Mucosa of rectum (tissue), 2 donors: ENCODE measurements around the gene PCDHGA8.
"Not testable (repeated sequence)": the region's sequence is repeated elsewhere in the genome, so short reads cannot be mapped to it uniquely, and the experiment has no call there.

Experiments used
- H3K27ac ChIP-seq, 2 donors: one replicate each; pipeline ENCODE4 v1.7.0; 2013; ENCODE audit warnings: inconsistent platforms in 2 of 2, low read depth in 2 of 2, low read length in 2 of 2
- H3K27me3 ChIP-seq, 2 donors: one replicate each; pipeline ENCODE4 v1.7.0; 2013; ENCODE audit warnings: low read length in 2 of 2; ENCODE audit not compliant: control insufficient read depth in 2 of 2, insufficient read depth in 2 of 2
- H3K36me3 ChIP-seq, 2 donors: one replicate each; pipeline ENCODE4 v1.7.0; 2013; ENCODE audit warnings: low read length in 2 of 2; ENCODE audit not compliant: control insufficient read depth in 2 of 2, insufficient read depth in 2 of 2
- H3K4me1 ChIP-seq, 2 donors: one replicate each; pipeline ENCODE4 v1.7.0; 2013; ENCODE audit warnings: low read length in 2 of 2, mild to moderate bottlenecking in 1 of 2; ENCODE audit not compliant: control insufficient read depth in 2 of 2, insufficient read depth in 2 of 2
- H3K4me3 ChIP-seq, 2 donors: one replicate each; pipeline ENCODE4 v1.7.0; 2013; ENCODE audit warnings: low read length in 2 of 2
- H3K9ac ChIP-seq, 2 donors: one replicate each; pipeline ENCODE4 v1.7.0; 2013; ENCODE audit warnings: low read length in 2 of 2, low read depth in 1 of 2, mild to moderate bottlenecking in 1 of 2
- H3K9me3 ChIP-seq, 2 donors: one replicate each; pipeline ENCODE4 v1.7.0; 2013; ENCODE audit warnings: low read length in 2 of 2; ENCODE audit not compliant: control insufficient read depth in 2 of 2
- donor health status: healthy.
- donor health status: Normal muscosa, but diverticular disease.

PCDHGA8 gene

DNA sequence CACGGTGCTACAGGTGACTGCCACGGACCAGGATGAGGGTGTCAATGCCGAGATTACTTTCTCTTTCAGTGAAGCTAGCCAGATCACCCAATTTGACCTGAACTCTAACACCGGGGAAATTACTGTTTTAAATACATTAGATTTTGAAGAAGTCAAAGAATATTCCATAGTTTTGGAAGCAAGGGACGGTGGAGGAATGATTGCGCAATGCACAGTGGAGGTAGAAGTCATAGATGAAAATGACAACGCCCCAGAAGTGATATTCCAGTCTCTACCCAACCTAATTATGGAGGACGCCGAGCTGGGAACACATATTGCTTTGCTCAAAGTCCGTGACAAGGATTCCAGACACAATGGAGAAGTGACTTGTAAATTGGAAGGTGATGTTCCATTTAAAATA is 3.8 kb upstream of the PCDHGA8 start:
- Histone ChIP-seq H3K27me3 (no peaks in the 10 kb centered on the region), H3K9ac (no peak overlapping the region), H3K4me1 (no peaks in the 10 kb centered on the region), H3K36me3 (no peaks in the 10 kb centered on the region), H3K27ac (no peak overlapping the region), H3K9me3 (peaks cover 10 to 48% of the 10 kb centered on the region in 2 donors), H3K4me3 (peak overlapping the region in 1 of 2 donors; percentile 29)

DNA sequence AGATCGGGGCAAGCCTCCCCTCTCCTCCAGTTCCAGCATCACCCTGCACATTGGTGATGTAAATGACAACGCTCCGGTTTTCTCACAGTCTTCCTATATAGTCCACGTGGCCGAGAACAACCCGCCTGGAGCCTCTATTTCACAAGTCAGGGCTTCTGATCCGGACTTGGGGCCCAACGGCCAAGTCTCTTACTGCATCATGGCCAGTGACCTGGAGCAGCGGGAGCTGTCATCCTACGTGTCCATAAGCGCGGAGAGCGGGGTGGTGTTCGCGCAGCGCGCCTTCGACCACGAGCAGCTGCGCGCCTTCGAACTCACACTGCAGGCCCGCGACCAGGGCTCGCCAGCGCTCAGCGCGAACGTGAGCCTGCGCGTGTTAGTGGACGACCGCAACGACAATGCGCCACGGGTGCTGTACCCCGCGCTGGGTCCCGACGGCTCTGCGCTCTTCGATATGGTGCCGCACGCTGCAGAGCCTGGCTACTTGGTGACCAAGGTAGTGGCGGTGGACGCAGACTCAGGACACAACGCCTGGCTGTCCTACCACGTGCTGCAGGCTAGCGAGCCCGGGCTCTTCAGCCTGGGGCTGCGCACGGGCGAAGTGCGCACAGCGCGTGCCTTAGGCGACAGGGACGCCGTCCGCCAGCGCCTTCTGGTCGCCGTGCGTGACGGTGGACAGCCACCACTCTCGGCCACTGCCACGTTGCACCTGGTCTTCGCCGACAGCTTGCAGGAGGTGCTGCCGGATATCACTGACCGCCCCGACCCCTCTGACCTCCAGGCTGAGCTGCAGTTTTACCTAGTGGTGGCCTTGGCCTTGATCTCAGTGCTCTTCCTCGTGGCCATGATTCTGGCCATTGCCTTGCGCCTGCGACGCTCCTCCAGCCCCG is 3.0 kb upstream of the PCDHGA8 start:
- H3K9ac ChIP-seq = no peak overlapping the region
- H3K9me3 ChIP-seq = peaks cover 10 to 48% of the 10 kb centered on the region in 2 donors
- no peaks in the 10 kb centered on the region for H3K27me3 ChIP-seq
- no peaks in the 10 kb centered on the region for H3K4me1 ChIP-seq
- H3K27ac ChIP-seq = no peak overlapping the region
- no peaks in the 10 kb centered on the region for H3K36me3 ChIP-seq
- H3K4me3 ChIP-seq = no peak overlapping the region

DNA sequence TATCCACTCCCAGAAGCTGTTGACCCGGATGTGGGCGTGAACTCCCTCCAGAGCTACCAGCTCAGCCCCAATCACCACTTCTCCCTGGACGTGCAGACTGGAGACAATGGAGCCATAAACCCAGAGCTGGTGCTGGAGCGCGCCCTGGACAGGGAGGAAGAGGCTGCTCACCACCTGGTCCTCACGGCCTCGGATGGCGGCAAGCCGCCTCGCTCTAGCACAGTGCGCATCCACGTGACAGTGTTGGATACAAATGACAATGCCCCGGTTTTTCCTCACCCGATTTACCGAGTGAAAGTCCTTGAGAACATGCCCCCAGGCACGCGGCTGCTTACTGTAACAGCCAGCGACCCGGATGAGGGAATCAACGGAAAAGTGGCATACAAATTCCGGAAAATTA is 834 bp downstream of the PCDHGA8 start:
- peaks cover 13 to 43% of the 10 kb centered on the region in 2 donors for H3K9me3 ChIP-seq

DNA sequence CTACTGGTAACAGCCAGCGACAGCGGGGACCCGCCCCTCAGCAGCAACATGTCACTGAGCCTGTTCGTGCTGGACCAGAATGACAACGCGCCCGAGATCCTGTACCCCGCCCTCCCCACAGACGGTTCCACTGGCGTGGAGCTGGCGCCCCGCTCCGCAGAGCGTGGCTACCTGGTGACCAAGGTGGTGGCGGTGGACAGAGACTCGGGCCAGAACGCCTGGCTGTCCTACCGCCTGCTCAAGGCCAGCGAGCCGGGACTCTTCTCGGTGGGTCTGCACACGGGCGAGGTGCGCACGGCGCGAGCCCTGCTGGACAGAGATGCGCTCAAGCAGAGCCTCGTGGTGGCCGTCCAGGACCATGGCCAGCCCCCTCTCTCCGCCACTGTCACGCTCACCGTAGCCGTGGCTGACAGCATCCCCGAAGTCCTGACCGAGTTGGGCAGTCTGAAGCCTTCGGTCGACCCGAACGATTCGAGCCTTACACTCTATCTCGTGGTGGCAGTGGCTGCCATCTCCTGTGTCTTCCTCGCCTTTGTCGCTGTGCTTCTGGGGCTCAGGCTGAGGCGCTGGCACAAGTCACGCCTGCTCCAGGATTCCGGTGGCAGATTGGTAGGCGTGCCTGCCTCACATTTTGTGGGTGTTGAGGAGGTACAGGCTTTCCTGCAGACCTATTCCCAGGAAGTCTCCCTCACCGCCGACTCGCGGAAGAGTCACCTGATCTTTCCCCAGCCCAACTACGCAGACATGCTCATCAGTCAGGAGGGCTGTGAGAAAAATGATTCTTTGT is 2.2 kb downstream of the PCDHGA8 start:
- H3K27me3 ChIP-seq, H3K4me3 ChIP-seq, H3K36me3 ChIP-seq, H3K4me1 ChIP-seq, H3K27ac ChIP-seq, H3K9ac ChIP-seq: not testable (repeated sequence)
- H3K9me3 ChIP-seq = peaks cover 16 to 38% of the 10 kb centered on the region in 2 donors

More for the DNA sequence above, 834 bp downstream of the PCDHGA8 start:
- no peaks in the 10 kb centered on the region for H3K27me3 ChIP-seq
- H3K4me3 ChIP-seq = no peak overlapping the region
- H3K27ac ChIP-seq = no peak overlapping the region
- no peaks in the 10 kb centered on the region for H3K4me1 ChIP-seq
- H3K36me3 ChIP-seq = no peaks in the 10 kb centered on the region
- no peak overlapping the region for H3K9ac ChIP-seq

DNA sequence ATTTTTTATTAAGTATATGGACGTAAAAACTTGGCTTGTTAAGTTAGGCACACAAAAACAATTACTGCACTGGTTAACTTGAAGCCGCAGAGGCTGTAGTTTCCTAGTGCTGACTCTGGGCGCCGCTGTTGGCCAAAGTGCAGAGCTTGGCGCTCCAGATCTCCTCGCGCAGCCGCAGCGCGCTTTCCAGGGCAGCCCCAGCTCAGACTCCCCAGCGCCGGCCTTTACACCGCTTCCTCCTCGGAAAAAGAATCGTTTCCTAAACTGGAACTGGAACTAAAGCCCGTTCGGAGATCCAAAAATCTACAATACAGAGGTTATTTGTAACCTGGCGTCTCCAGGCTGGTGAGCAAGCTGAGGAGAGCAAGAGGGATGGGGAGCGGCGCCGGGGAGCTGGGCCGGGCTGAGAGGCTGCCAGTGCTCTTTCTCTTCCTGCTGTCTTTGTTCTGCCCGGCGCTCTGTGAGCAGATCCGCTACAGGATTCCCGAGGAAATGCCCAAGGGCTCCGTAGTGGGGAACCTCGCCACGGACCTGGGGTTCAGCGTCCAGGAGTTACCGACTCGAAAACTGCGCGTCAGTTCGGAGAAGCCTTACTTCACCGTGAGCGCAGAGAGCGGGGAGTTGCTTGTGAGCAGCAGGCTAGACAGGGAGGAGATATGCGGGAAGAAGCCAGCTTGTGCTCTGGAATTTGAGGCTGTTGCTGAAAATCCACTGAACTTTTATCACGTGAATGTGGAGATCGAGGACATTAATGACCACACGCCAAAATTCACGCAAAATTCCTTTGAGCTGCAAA is 5.5 kb downstream of the PCDHGA8 start, which contains the start of gene PCDHGB5:
TSS of gene PCDHGB5 (plus strand) at position 192 of the 796 bp plus-strand sequence. CDS start at position 373, 181 bp downstream.
- H3K27ac ChIP-seq, H3K4me1 ChIP-seq, H3K36me3 ChIP-seq, H3K9ac ChIP-seq, H3K27me3 ChIP-seq: not testable (repeated sequence)
- peak within 1 kb of the TSS; percentile 16 to 48 for H3K4me3 ChIP-seq
- H3K9me3 ChIP-seq = peaks cover 32 to 39% of the 10 kb centered on the region in 2 donors

DNA sequence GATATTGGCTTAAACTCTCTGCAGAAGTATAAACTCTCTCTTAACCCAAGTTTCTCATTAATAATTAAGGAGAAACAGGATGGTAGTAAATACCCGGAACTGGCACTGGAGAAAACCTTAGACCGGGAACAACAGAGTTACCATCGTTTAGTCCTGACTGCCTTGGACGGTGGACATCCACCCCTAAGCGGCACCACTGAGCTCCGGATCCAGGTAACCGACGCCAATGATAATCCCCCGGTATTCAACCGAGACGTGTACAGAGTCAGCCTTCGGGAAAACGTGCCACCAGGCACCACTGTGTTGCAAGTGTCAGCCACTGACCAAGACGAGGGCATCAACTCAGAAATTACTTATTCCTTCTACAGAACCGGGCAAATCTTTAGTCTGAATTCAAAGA is 6.2 kb downstream of the PCDHGA8 start:
- Histone ChIP-seq H3K27ac (no peak overlapping the region), H3K9me3 (peaks cover 35 to 36% of the 10 kb centered on the region in 2 donors), H3K4me1 (no peaks in the 10 kb centered on the region), H3K27me3 (peaks cover 0 to 3% of the 10 kb centered on the region in 2 donors), H3K9ac (no peak overlapping the region), H3K36me3 (no peaks in the 10 kb centered on the region), H3K4me3 (peak overlapping the region; percentile 5 to 16)

DNA sequence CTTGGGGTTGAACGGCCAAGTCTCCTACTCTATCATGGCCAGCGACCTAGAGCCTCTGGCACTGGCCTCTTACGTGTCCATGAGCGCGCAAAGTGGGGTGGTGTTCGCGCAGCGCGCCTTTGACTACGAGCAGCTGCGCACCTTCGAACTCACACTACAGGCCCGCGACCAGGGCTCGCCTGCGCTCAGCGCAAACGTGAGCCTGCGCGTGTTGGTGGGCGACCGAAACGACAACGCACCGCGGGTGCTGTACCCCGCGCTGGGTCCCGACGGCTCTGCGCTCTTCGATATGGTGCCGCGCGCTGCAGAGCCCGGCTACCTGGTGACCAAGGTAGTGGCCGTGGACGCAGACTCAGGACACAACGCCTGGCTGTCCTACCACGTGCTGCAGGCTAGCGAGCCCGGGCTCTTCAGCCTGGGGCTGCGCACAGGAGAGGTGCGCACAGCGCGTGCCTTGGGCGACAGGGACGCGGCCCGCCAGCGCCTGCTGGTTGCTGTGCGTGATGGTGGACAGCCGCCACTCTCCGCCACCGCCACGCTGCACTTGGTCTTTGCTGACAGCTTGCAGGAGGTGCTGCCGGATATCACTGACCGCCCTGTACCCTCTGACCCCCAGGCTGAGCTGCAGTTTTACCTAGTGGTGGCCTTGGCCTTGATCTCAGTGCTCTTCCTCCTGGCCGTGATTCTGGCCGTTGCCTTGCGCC is 7.3 kb downstream of the PCDHGA8 start:
- Histone ChIP-seq H3K4me1 (no peaks in the 10 kb centered on the region), H3K36me3 (no peaks in the 10 kb centered on the region), H3K9me3 (peaks cover 34 to 41% of the 10 kb centered on the region in 2 donors), H3K4me3 (no peak overlapping the region), H3K9ac (no peak overlapping the region), H3K27me3 (peaks cover 0 to 3% of the 10 kb centered on the region in 2 donors), H3K27ac (no peak overlapping the region)

DNA sequence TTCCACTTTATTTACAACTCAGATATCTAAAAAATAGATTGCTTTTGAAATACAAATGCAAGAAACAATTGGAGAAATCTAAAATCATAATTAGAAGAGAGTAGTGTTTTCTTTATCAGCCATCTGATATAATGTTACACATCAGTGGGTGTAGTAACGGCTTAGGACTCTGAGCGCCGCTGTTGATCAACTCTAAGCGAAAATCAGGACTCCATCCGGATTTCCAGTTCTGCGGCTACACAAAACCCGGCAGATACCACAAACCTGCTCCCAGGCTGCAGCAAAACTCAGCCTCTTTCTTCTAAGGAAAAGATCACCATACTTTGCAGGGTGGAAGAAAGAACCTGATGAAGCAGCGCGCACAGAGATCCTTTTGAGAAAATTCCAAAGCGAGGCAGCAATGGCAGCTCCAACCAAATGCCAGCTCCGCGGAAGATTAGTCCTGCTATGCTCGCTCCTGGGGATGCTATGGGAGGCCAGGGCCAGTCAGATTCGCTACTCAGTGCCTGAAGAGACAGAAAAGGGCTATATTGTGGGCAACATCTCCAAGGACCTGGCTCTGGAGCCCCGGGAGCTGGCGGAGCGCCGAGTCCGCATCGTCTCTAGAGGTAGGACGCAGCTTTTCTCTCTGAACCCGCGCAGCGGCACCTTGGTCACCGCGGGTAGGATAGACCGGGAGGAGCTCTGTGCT is 10.3 kb downstream of the PCDHGA8 start, which contains the start of gene PCDHGA9:
TSS of gene PCDHGA9 (plus strand) at position 226 of the 691 bp plus-strand sequence. CDS start at position 401, 175 bp downstream.
- peaks cover 0 to 3% of the 10 kb centered on the region in 2 donors for H3K27me3 ChIP-seq
- no peaks in the 10 kb centered on the region for H3K4me1 ChIP-seq
- H3K4me3 ChIP-seq = peak within 1 kb of the TSS in 1 of 2 donors; percentile 56
- H3K27ac ChIP-seq = no peak within 1 kb of the TSS
- H3K36me3 ChIP-seq = no peaks in the 10 kb centered on the region
- H3K9ac ChIP-seq = no peak within 1 kb of the TSS
- peaks cover 28 to 41% of the 10 kb centered on the region in 2 donors for H3K9me3 ChIP-seq

DNA sequence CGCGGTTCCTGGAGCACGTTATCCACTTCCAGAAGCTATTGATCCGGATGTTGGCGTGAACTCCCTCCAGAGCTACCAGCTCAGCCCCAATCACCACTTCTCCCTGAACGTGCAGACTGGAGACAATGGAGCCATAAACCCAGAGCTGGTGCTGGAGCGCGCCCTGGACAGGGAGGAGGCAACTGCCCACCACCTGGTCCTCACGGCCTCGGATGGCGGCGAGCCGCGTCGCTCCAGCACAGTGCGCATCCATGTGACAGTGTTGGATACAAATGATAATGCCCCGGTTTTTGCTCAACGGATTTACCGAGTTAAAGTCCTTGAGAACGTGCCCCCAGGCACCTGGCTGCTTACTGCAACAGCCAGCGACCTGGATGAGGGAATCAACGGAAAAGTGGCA is 11.0 kb downstream of the PCDHGA8 start:
- H3K27ac ChIP-seq = no peak overlapping the region
- H3K9ac ChIP-seq = no peak overlapping the region
- peaks cover 0 to 3% of the 10 kb centered on the region in 2 donors for H3K27me3 ChIP-seq
- peak overlapping the region in 1 of 2 donors; percentile 56 for H3K4me3 ChIP-seq
- no peaks in the 10 kb centered on the region for H3K36me3 ChIP-seq
- H3K4me1 ChIP-seq = no peaks in the 10 kb centered on the region
- H3K9me3 ChIP-seq = peaks cover 28 to 41% of the 10 kb centered on the region in 2 donors
